ENCODE data around the gene ZNF575.
"Not testable (repeated sequence)": the region's sequence is repeated elsewhere in the genome, so short reads cannot be mapped to it uniquely, and the experiment has no call there.

Gene ZNF575

DNA sequence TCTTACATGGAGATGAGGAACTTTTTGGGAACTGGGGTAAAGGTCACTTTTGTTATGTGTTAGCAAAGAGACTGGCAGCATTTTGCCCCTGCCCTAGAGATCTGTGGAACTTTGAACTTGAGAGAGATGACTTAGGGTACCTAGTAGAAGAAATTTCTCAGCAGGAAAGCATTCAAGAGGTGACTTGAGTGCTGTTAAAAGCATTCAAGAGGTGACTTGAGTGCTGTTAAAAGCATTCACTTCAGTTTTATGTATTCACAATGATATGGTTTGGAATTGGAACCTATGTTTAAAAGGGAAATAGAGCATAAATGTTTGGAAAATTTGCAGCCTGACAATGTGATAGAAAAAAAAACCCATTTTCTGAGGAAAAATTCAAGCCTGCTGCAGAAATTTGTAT is 20.6 kb upstream of the ZNF575 start:
- DNase-seq, result not testable (repeated sequence)

GRCh38 chr19:43518051-43518450 is 14.9 kb upstream of the ZNF575 start:
- DNase-seq, result no peak

- peak; percentile 83 for DNase-seq
Measured at GRCh38 chr19:43519436-43520088, 13.4 kb upstream of the ZNF575 start.

DNA sequence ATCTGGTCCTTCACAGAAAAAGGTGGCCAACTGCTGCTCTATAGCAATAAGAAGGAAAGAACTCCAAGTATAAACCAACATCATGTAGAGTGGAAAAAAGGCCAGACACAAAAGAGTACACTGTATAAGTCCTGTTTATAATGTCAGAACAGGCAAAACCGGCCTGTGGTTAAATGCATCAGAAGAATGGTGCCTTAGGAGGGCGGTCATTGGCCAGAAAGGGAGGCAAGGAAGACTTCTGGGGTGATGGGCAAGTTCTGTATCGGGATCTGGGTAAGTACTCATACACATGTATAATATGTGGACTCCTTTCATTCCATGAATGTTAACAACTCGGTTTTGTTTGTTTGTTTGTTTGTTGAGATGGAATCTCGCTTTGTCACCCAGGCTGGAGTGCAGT is 10.1 kb upstream of the ZNF575 start:
- DNase-seq, result no peak

GRCh38 chr19:43523696-43524095 is 9.3 kb upstream of the ZNF575 start:
- not testable (repeated sequence) for DNase-seq

DNA sequence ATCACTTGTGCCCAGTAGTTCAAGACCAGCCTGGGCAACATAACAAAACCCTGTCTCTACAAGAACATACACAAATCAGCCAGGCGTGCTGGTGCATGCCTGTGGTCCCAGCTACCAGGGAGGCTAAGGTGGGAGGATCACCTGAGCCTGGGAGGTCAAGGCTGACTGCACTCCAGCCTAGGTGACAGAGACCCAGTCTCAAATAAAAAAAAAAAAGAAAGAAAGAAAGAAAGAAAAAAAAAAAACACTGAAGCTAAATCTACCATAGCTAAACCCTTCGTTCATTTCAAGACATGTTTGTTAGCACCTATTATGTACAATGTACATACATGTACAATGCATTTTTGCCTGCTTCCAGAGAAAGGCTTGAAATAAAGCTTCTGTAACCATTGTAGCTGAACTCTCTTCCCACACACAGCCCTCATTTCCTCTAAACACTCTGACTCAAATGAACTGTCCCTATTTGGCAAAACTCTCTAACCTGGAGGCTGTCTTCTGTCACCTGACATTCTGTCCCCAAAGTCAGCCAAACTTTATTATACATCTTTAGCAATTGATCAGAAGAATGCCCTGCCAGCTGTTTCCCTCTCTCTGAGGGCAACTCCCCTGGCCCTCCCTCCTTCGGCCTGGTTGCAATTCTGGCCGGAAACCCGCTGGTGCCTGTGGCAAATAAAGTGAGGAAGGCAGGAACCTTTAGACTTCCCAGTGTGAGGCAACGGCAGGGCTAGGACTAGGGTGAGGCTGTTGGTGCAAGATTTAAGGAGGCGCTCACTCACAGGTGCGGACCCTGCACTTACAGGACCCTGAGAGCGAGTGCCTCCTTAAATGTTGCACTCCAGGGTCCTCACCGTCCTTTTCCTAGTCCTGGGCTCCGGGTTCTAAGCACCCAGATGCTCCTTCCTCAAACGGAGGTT is 7.8 kb upstream of the ZNF575 start:
- DNase-seq, result peak; percentile 25

DNA sequence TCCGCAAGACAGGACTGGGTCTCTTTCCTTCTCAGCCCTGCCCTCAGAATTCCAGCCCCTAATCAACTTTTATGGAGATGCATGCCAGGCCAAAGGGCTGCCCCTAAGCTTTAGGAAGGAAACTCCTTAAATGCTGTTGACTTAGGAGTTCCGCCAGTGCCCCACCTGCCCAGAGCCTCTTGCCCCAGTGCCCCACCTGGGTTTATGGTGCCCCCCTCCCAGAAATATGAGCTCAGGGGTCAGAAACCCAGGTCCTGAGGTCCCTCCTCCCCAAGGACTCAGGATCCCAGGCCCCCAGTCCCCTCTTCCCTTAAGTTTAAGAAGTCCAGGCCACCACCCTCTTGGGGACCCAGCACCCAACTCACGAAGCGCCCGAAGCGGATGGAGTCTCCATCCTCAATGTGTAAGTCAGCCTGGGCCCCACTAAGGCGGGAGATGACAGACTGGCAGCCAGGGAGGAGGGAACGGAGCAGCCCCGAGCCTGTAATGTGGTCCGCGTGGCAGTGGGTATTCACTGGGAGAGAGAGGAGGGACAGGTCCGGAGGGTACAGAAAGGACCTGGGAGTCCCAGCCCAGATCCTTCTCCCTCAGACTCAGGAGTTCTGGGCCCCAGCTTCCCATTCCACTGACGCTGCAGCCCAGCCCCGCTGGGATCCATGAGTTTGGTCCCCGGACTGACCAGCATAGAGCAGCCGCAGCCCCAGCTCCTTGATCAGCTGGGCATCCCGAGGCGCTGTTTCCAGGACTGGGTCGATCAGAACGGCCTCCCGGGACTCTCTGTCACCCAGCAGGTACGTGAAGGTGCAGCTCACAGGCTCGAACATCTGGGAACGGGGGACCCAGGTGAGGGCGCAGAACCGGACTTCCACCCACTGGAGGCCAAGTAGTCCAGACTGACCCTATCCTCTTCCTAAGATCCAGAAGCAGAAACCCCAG is 6.9 kb upstream of the ZNF575 start:
- peak; percentile 34 for DNase-seq

- DNase-seq, result peak; percentile 72
Measured at GRCh38 chr19:43526884-43527859, 5.8 kb upstream of the ZNF575 start, which contains the start of gene ETHE1. TSS of gene ETHE1 (minus strand) at chr19:43527201. CDS start at chr19:43527177, 24 bp downstream.

DNA sequence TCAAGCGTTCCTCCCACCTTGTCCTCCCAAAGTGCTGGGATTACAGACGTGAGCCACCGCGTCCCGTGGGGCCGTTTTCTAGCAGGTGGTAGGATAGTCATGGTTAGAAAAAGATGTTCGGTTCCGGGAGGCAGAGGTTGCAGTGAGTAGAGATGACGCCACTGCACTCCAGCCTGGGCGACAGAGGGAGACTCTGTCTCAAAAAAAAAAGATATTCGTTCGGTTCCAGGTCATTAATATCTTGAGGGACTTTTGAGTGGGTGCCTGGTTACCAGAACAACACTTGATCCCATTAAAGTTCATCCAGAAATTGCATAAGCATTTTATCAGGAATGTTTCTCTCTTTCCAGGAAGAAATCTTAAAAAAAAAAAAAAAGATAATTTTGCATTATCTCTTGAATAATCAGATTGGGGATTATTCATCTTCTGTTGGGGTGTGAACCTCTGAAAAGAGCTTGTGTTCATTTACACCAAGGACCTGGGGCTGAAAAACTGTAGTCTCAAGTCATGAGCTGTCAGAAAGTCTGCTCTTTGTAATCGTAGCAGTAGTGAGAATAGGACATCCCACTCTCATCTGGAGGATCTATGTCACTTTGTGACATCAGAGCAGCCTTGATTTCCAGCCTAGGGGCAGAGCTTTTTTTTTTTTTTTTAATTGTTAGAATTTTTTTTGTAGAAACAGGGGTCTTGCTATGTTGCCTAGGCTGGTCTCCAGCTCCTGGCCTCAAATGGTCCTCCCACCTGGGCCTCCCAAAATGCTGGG is 4.9 kb upstream of the ZNF575 start:
- no peak for DNase-seq

DNA sequence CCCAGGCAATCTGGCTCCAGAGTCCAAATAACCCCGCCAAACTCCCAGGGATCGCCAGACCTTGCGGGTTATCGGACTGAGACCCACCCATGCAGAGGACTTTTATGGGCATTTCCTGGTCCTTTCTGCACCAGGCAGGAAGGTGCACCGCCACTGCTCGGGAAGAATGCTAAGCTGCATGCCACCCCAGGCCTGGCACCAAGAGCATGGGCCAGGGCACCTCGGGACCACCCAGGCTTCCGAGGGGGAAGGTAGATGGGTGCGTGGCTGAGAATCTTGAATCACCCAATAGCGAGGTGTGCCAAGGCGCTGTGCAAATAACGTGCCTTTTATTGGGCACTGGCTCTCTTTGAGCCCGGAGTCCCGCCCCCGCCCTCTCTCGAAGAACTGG is 422 bp upstream of the ZNF575 start:
- DNase-seq, result no peak

DNA sequence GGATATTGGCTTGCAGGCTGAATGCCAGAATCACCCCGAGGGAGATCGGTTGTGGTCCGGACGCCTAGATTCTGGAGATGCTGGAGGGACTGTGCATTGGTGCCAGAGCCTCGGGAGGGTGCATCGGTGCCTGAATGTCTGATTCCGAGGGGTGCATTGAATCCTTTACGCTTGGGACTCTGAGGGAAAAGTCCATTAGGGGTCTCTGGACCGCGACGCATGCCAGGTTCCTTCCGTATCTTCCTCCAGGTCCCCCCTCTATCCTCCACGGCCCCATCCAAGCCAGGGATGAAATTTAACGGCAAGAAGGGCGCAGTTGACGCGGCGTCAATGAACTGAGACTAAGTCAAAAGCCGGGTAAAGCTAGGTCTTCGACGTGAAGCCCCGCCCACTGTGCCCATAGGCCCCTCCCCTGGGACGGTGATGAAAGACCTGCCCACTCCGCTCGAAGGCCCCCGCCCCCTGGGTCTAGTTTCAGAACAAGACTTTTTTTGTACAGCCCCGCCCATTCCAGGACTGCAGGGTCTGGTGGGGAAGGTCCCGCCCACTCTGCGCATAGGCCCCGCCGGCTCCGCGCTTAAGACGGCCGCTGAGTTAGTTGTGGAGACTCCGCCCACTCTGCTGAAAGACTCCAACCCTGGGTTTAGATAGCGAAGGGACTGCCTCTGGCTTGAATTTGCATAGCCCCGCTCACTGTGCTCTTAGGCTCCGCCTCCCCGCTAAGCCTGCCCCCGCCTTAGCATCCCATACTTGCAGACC is 737 bp downstream of the ZNF575 start:
- peak; percentile 93 for DNase-seq

GRCh38 chr19:43534305-43534815 is 1.4 kb downstream of the ZNF575 start:
- DNase-seq, result no peak

DNA sequence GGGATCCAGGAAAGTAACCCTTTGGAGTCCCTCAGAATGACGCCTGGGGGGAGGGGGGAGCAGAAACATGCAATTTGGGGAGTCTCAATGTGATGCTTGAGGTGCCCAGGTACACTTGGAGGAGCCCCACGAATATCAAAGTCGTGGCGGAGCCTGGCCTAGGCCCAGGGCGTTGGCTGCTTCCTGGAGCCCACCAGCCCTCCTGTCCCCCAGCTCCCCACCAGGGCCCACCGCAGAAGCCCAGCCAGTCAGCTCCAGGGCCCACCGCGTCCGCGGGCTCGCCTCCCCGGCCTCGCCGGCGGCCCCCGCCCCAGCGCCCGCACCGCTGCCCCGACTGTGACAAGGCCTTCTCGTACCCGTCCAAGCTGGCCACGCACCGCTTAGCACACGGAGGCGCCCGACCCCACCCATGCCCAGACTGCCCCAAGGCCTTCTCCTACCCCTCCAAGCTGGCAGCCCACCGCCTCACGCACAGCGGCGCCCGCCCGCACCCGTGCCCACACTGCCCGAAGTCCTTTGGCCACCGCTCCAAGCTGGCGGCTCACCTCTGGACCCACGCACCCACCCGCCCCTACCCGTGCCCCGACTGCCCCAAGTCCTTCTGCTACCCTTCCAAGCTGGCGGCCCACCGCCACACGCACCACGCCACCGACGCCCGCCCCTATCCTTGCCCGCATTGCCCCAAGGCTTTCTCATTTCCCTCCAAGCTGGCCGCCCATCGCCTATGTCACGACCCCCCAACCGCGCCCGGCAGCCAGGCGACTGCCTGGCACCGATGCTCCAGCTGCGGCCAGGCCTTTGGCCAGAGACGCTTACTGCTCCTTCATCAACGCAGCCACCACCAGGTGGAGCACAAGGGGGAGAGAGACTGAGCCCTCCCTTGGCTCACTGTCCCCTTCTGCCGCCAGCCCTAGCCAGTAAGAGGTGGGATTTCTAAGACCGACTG is 2.1 kb downstream of the ZNF575 start:
- DNase-seq, result peak; percentile 35

DNA sequence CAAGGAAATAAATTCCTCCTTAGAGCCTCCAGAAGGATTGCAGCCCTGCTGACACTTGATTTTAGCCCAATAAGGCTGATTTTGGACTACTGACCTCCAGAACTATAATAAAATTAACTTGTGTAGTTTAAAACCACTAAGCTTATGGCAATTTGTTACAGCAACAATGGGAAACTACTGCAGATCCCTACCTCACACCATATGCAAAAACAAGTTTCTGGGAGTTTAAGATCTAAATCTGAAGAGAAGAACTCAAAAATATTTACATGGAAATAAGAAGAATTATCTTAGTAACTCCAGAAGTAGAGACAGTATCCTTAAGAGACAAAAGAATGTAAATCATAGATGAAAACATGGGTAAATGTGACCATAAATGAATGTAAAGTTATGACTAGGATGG is 5.9 kb downstream of the ZNF575 start:
- no peak for DNase-seq

GRCh38 chr19:43540381-43540780 is 7.4 kb downstream of the ZNF575 start:
- DNase-seq, result no peak

GRCh38 chr19:43541920-43542650 is 9.1 kb downstream of the ZNF575 start:
- no peak for DNase-seq

DNA sequence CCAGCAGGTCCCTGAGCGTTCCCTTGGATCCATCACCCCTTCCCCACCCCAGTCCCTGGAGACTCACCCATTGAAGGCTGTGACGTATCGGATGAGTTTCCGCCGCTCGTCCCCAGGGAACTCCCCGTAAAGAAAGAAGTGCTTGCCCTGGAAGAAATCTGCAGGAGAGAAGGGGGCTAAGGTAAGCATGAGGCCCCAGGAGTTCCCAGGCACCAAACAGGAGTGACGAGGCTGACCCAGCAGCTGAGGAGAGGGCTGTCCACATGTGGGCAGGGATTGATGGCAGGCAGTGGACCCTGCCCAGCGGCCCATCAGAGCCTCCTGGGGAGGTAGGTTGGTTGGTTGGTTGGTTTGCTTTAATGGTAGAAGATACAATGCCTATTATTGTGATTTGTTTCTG is 11.1 kb downstream of the ZNF575 start:
- no peak for DNase-seq

DNA sequence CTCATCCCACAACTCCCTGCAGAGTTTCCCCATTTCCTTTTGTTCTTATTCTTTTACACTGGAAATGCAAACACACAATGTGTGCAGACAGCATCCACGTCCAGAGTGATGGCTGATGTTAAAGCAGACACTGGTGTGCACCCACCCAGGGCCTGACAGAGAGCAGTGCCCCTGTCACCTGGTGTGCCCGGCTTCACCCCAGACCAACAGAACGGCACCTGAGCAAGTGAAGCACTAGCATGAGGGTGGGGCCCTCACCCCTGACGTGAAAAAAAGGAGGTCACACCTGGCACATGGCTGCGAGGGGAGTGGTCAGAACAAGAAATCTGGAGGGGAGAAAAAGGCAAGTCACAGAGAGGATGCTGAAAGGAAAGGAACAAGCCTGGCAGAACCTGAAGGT is 12.3 kb downstream of the ZNF575 start:
- no peak for DNase-seq
